ENCODE data around the gene CACNA1G. TPM values are rescaled to one million over a fixed set of nuclear protein-coding genes. Genes with fewer than 3 reads are reported as not detected.

The CACNA1G gene
- total RNA-seq, 2 experiments from 2014 or later: not detected

GRCh38 chr17:50582741-50583140 lies 22.2 kb downstream of the CACNA1G start:
- ATAC-seq: no peak
- DNase-seq: no peak
- Mint-ChIP-seq H3K27ac (no peak overlapping the region), H3K27me3 (peaks cover 6% of the 10 kb centered on the region), H3K4me1 (no peaks in the 10 kb centered on the region), H3K4me3 (no peak overlapping the region), H3K36me3 (ENCODE audit: low read depth) (no peaks in the 10 kb centered on the region), H3K9me3 (ENCODE audit: low read depth) (no peaks in the 10 kb centered on the region)
- ChIA-PET POLR2A (no interaction called here), CTCF (interaction anchor here (0.6 to 1.5 kb wide), 2 partner anchors 9 to 165 kb away, joined by 3 to 4 read pairs; no protein-coding TSS in a partner anchor)
- intact Hi-C loops (cut with DNase I, micrococcal nuclease): no loop called here

GRCh38 chr17:50583641-50584040 lies 23.1 kb downstream of the CACNA1G start:
- Mint-ChIP-seq H3K27me3 (peaks cover 5% of the 10 kb centered on the region), H3K36me3 (ENCODE audit: low read depth) (no peaks in the 10 kb centered on the region), H3K9me3 (ENCODE audit: low read depth) (no peaks in the 10 kb centered on the region), H3K4me3 (no peak overlapping the region), H3K4me1 (no peaks in the 10 kb centered on the region), H3K27ac (no peak overlapping the region)
- intact Hi-C loops (cut with DNase I, micrococcal nuclease): no loop called here
- DNase-seq: no peak
- POLR2A ChIA-PET: no interaction called here
- no peak for ATAC-seq
- CTCF ChIA-PET: no interaction called here

GRCh38 chr17:50584116-50584515 lies 23.6 kb downstream of the CACNA1G start:
- Mint-ChIP-seq H3K27me3 (peaks cover 5% of the 10 kb centered on the region), H3K4me3 (no peak overlapping the region), H3K36me3 (ENCODE audit: low read depth) (no peaks in the 10 kb centered on the region), H3K27ac (no peak overlapping the region), H3K9me3 (ENCODE audit: low read depth) (no peaks in the 10 kb centered on the region), H3K4me1 (no peaks in the 10 kb centered on the region)
- no peak for ATAC-seq
- intact Hi-C loops (cut with DNase I, micrococcal nuclease): no loop called here
- DNase-seq: no peak
- POLR2A ChIA-PET: no interaction called here
- CTCF ChIA-PET: no interaction called here

GRCh38 chr17:50584749-50585148 lies 24.2 kb downstream of the CACNA1G start:
- no peaks in the 10 kb centered on the region for H3K4me1 Mint-ChIP-seq
- no peak for DNase-seq
- H3K27ac Mint-ChIP-seq: no peak overlapping the region
- ChIA-PET POLR2A (no interaction called here), CTCF (interaction anchor here (0.6 to 1.5 kb wide), 2 partner anchors 10 to 48 kb away, joined by 3 to 7 read pairs; no protein-coding TSS in a partner anchor)
- H3K9me3 Mint-ChIP-seq (ENCODE audit: low read depth): no peaks in the 10 kb centered on the region
- no peak overlapping the region for H3K4me3 Mint-ChIP-seq
- intact Hi-C loops (cut with DNase I, micrococcal nuclease): no loop called here
- peaks cover 5% of the 10 kb centered on the region for H3K27me3 Mint-ChIP-seq
- ATAC-seq: no peak
- H3K36me3 Mint-ChIP-seq (ENCODE audit: low read depth): no peaks in the 10 kb centered on the region

- Mint-ChIP-seq H3K27ac (no peak overlapping the region), H3K4me3 (no peak overlapping the region), H3K27me3 (peaks cover 5% of the 10 kb centered on the region), H3K9me3 (ENCODE audit: low read depth) (no peaks in the 10 kb centered on the region), H3K36me3 (ENCODE audit: low read depth) (no peaks in the 10 kb centered on the region), H3K4me1 (no peaks in the 10 kb centered on the region)
- no peak for DNase-seq
- ChIA-PET CTCF (interaction anchor here (1.5 kb wide), 1 partner anchor 11 kb away, joined by 7 read pairs; no protein-coding TSS in a partner anchor), POLR2A (no interaction called here)
- intact Hi-C loops (cut with DNase I, micrococcal nuclease): no loop called here
- ATAC-seq: no peak
Observed at GRCh38 chr17:50585346-50585745, 24.8 kb downstream of the CACNA1G start.

GRCh38 chr17:50585891-50586290 lies 25.4 kb downstream of the CACNA1G start:
- ATAC-seq: no peak
- H3K4me3 Mint-ChIP-seq: no peak overlapping the region
- no peaks in the 10 kb centered on the region for H3K9me3 Mint-ChIP-seq (ENCODE audit: low read depth)
- DNase-seq: no peak
- intact Hi-C loops (cut with DNase I, micrococcal nuclease): no loop called here
- H3K4me1 Mint-ChIP-seq: no peaks in the 10 kb centered on the region
- POLR2A ChIA-PET: no interaction called here
- no peaks in the 10 kb centered on the region for H3K36me3 Mint-ChIP-seq (ENCODE audit: low read depth)
- CTCF ChIA-PET: interaction anchor here (1.5 kb wide), 1 partner anchor 11 kb away, joined by 7 read pairs; no protein-coding TSS in a partner anchor
- peaks cover 4% of the 10 kb centered on the region for H3K27me3 Mint-ChIP-seq
- H3K27ac Mint-ChIP-seq: no peak overlapping the region

GRCh38 chr17:50586421-50587247 lies 26.1 kb downstream of the CACNA1G start:
- Mint-ChIP-seq H3K27me3 (peaks cover 2% of the 10 kb centered on the region), H3K36me3 (ENCODE audit: low read depth) (no peaks in the 10 kb centered on the region), H3K4me1 (no peaks in the 10 kb centered on the region), H3K27ac (no peak overlapping the region), H3K9me3 (ENCODE audit: low read depth) (no peaks in the 10 kb centered on the region), H3K4me3 (no peak overlapping the region)
- no peak for ATAC-seq
- ChIA-PET CTCF (interaction anchor here (1.0 kb wide), 1 partner anchor 39 kb away, joined by 4 read pairs; no protein-coding TSS in a partner anchor), POLR2A (no interaction called here)
- no peak for DNase-seq
- intact Hi-C loops (cut with DNase I, micrococcal nuclease): no loop called here

- ChIA-PET POLR2A (no interaction called here), CTCF (no interaction called here)
- DNase-seq: no peak
- ATAC-seq: no peak
- Mint-ChIP-seq H3K9me3 (ENCODE audit: low read depth) (no peaks in the 10 kb centered on the region), H3K4me1 (no peaks in the 10 kb centered on the region), H3K36me3 (ENCODE audit: low read depth) (no peaks in the 10 kb centered on the region), H3K27me3 (peaks cover 2% of the 10 kb centered on the region), H3K4me3 (no peak overlapping the region), H3K27ac (no peak overlapping the region)
- intact Hi-C loops (cut with DNase I, micrococcal nuclease): no loop called here
Observed at GRCh38 chr17:50587571-50587970, 27.1 kb downstream of the CACNA1G start.

GRCh38 chr17:50588391-50589049 lies 28.0 kb downstream of the CACNA1G start:
- Mint-ChIP-seq H3K36me3 (ENCODE audit: low read depth) (no peaks in the 10 kb centered on the region), H3K9me3 (ENCODE audit: low read depth) (no peaks in the 10 kb centered on the region), H3K4me3 (no peak overlapping the region), H3K4me1 (no peaks in the 10 kb centered on the region), H3K27me3 (peaks cover 1% of the 10 kb centered on the region), H3K27ac (no peak overlapping the region)
- DNase-seq (no peak), ATAC-seq (no peak)
- intact Hi-C loops (cut with DNase I, micrococcal nuclease): no loop called here
- ChIA-PET POLR2A (no interaction called here), CTCF (interaction anchor here (0.6 kb wide), 1 partner anchor 17 kb away, joined by 3 read pairs; no protein-coding TSS in a partner anchor)

- ChIA-PET POLR2A (interaction anchor here (0.5 kb wide), 1 partner anchor 16 kb away, joined by 3 read pairs; no protein-coding TSS in a partner anchor), CTCF (interaction anchor here (0.5 to 0.6 kb wide), 2 partner anchors 16 to 168 kb away, joined by 3 to 4 read pairs; no protein-coding TSS in a partner anchor)
- ATAC-seq (no peak), DNase-seq (no peak)
- no peak overlapping the region for H3K27ac Mint-ChIP-seq
- intact Hi-C loops (cut with DNase I, micrococcal nuclease): no loop called here
- H3K9me3 Mint-ChIP-seq (ENCODE audit: low read depth): no peaks in the 10 kb centered on the region
- no peaks in the 10 kb centered on the region for H3K27me3 Mint-ChIP-seq
- no peaks in the 10 kb centered on the region for H3K36me3 Mint-ChIP-seq (ENCODE audit: low read depth)
- no peaks in the 10 kb centered on the region for H3K4me1 Mint-ChIP-seq
- no peak overlapping the region for H3K4me3 Mint-ChIP-seq
Observed at GRCh38 chr17:50589095-50589705, 28.7 kb downstream of the CACNA1G start.

GRCh38 chr17:50590946-50591737 lies 30.6 kb downstream of the CACNA1G start:
- no peaks in the 10 kb centered on the region for H3K9me3 Mint-ChIP-seq (ENCODE audit: low read depth)
- no peaks in the 10 kb centered on the region for H3K27me3 Mint-ChIP-seq
- DNase-seq (no peak), ATAC-seq (no peak)
- no peak overlapping the region for H3K27ac Mint-ChIP-seq
- H3K4me3 Mint-ChIP-seq: no peak overlapping the region
- H3K4me1 Mint-ChIP-seq: no peaks in the 10 kb centered on the region
- POLR2A ChIA-PET: no interaction called here
- intact Hi-C loops (cut with DNase I, micrococcal nuclease): no loop called here
- CTCF ChIA-PET: no interaction called here
- no peaks in the 10 kb centered on the region for H3K36me3 Mint-ChIP-seq (ENCODE audit: low read depth)

Data from activated CD4-positive, alpha-beta T cell treated with anti-CD3 and anti-CD28 coated beads for 36 hours (primary cell).